PC-9 (cell line): ENCODE measurements around the gene CTDSP2. TPM values are rescaled to one million over a fixed set of nuclear protein-coding genes. Genes with fewer than 3 reads are reported as not detected.

Source experiments
- BruUV-seq: library from RNA; stranded (reverse); fragments of 400-500 nt; replicated peaks from 2 replicates; lab custom pipeline; 2021; lab: Mats Ljungman, UMichigan
- CTCF ChIA-PET: fragments of 300-600 bp; sonication (Branson Sonifier 250); formaldehyde crosslinking; loops from one replicate; lab custom pipeline; 2022; ENCODE audit warnings: antibody characterized with exemption; lab: Charles Lee
- POLR2A ChIA-PET: fragments of 300-600 bp; sonication (Branson Sonifier 250); formaldehyde crosslinking; loops from one replicate; lab custom pipeline; 2022; ENCODE audit warnings: antibody characterized with exemption; ENCODE audit not compliant: unreplicated experiment; lab: Charles Lee
- DNase-seq, 2 experiments: peaks; one replicate each; pipeline versions ENCODE4 v3.0.0 to v3.0.0-alpha.2; 2015 to 2022; ENCODE audit warnings: mixed read lengths in 1 of 2
- H2AFZ ChIP-seq: fragments of 200-600 bp; sonication (generic); 2 replicates; pipeline ENCODE4 v1.8.1; 2017; ENCODE audit warnings: antibody characterized with exemption
- H3F3A ChIP-seq: fragments of 200-600 bp; sonication (generic); 2 replicates; pipeline ENCODE4 v1.8.1; 2017; ENCODE audit warnings: antibody characterized with exemption, mild to moderate bottlenecking, low read depth; ENCODE audit not compliant: insufficient read depth
- H3K27ac ChIP-seq: fragments of 200-600 bp; sonication (generic); 2 replicates; pipeline ENCODE4 v1.6.1; 2016; ENCODE audit warnings: mixed run types
- H3K27me3 ChIP-seq: fragments of 200-600 bp; sonication (generic); 2 replicates; pipeline ENCODE4 v1.6.1; 2016; ENCODE audit warnings: low read depth, mixed run types; ENCODE audit not compliant: insufficient read depth
- H3K36me3 ChIP-seq: fragments of 200-600 bp; sonication (generic); 2 replicates; pipeline ENCODE4 v1.6.1; 2016; ENCODE audit warnings: low read depth, mixed run types
- H3K4me1 ChIP-seq: fragments of 200-600 bp; sonication (generic); replicated peaks from 2 replicates; pipeline ENCODE4 v1.6.1; 2016; ENCODE audit warnings: mixed run types; ENCODE audit not compliant: insufficient read depth
- H3K4me2 ChIP-seq: fragments of 200-600 bp; sonication (generic); 2 replicates; pipeline ENCODE4 v1.6.1; 2017; ENCODE audit warnings: mixed run types
- H3K4me3 ChIP-seq: fragments of 200-600 bp; sonication (generic); 2 replicates; pipeline ENCODE4 v1.6.1; 2016; ENCODE audit warnings: mixed run types
- H3K79me2 ChIP-seq: fragments of 200-600 bp; sonication (generic); 2 replicates; pipeline ENCODE4 v1.6.1; 2017; ENCODE audit warnings: low read depth, mixed run types
- H3K9me2 ChIP-seq: fragments of 200-600 bp; sonication (generic); 2 replicates; pipeline ENCODE4 v1.8.1; 2017; ENCODE audit warnings: mild to moderate bottlenecking; ENCODE audit not compliant: insufficient read depth
- H3K9me3 ChIP-seq: fragments of 200-600 bp; sonication (generic); 2 replicates; pipeline ENCODE4 v1.8.1; 2016; ENCODE audit warnings: low read depth; ENCODE audit not compliant: insufficient read depth
- H4K20me1 ChIP-seq: fragments of 200-600 bp; sonication (generic); 2 replicates; pipeline ENCODE4 v1.8.1; 2017; ENCODE audit not compliant: insufficient read depth
- EZH2 ChIP-seq: fragments of 200-600 bp; sonication (generic); IDR thresholded peaks from 2 replicates; pipeline ENCODE4 v1.8.0; 2017; ENCODE audit warnings: antibody characterized with exemption, low read depth
- intact Hi-C: fragments of 100-400 bp; cut with micrococcal nuclease; formaldehyde crosslinking; loops from one replicate; pipeline ENCODE4 v1.10.0; 2022; ENCODE audit not compliant: unreplicated experiment
- total RNA-seq: library from RNA; stranded (reverse); gene quantifications from 2 replicates; pipeline ENCODE4 v1.2.3, GENCODE V29; 2021
- TF ChIP-seq, protein P1 (sequence below): fragments of 200-600 bp; sonication (generic); conservative IDR thresholded peaks from 2 replicates; pipeline ENCODE4 v1.6.1; 2017; ENCODE audit warnings: mixed run types, antibody characterized with exemption, mild to moderate bottlenecking, moderate library complexity

Gene CTDSP2
- total RNA-seq, 1 experiment from 2014 or later: 102 TPM

DNA sequence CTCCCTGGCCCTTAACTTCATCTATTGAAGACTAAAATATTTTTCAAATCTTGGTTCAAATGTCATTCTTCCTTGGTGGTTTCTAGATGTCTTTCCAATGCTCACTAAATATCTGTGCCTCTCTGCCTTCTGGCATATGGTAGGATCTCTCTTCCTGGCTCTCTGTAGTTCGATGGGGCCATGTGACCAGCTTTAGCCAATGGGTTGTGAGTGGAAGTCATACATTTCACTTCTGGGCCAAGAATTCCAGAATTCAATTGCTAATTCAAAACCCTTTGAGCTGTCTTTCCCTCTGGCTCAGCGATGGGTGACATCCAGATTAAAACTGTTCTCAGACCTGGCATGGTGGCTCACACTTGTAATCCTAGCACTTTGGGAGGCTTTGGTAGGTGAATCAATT lies 25.8 kb upstream of the CTDSP2 start:
- Histone ChIP-seq H3K9me3 (no peaks in the 10 kb centered on the region), H2AFZ (no peak overlapping the region), H3K27ac (no peak overlapping the region), H3K79me2 (no peaks in the 10 kb centered on the region), H3F3A (no peaks in the 10 kb centered on the region), H3K9me2 (no peaks in the 10 kb centered on the region), H3K4me2 (no peak overlapping the region), H4K20me1 (no peaks in the 10 kb centered on the region), H3K36me3 (no peaks in the 10 kb centered on the region), H3K4me3 (no peak overlapping the region), H3K27me3 (no peaks in the 10 kb centered on the region), H3K4me1 (no peaks in the 10 kb centered on the region; the same call in 1 of the 2 replicates)
- TF ChIP-seq EZH2: no peak
- TF ChIP-seq, protein P1, sequence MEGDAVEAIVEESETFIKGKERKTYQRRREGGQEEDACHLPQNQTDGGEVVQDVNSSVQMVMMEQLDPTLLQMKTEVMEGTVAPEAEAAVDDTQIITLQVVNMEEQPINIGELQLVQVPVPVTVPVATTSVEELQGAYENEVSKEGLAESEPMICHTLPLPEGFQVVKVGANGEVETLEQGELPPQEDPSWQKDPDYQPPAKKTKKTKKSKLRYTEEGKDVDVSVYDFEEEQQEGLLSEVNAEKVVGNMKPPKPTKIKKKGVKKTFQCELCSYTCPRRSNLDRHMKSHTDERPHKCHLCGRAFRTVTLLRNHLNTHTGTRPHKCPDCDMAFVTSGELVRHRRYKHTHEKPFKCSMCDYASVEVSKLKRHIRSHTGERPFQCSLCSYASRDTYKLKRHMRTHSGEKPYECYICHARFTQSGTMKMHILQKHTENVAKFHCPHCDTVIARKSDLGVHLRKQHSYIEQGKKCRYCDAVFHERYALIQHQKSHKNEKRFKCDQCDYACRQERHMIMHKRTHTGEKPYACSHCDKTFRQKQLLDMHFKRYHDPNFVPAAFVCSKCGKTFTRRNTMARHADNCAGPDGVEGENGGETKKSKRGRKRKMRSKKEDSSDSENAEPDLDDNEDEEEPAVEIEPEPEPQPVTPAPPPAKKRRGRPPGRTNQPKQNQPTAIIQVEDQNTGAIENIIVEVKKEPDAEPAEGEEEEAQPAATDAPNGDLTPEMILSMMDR: no peak
- DNase-seq: no peak
- intact Hi-C loops: no loop called here
- no TSS peak for BruUV-seq
- POLR2A ChIA-PET: no interaction called here
- CTCF ChIA-PET: no interaction called here

DNA sequence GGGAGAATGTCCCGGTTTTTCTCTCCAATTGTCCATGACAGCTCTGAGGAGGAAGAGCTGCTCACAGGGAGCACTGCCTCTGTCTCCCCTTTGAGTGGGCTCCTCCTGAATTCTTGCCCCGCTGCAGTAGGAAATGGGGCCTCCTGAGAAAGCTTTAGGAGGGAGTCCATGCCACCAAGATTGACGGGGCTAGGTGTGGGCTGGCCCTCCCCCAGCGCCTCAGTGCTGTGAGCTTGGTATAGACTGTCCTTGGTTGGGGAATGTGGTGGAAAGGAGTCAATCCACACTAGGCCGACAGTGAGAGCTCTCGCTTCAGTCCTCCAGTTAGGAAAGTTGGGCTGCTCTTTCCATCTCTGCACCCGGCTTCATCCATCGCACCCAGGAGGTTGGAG lies 23.4 kb upstream of the CTDSP2 start:
- H3F3A ChIP-seq: 0 out of 2 replicates have a peak, but pooled peaks cover 4% of the 10 kb centered on the region
- H3K4me2 ChIP-seq: no peak overlapping the region
- no TSS peak for BruUV-seq
- no peaks in the 10 kb centered on the region for H3K9me3 ChIP-seq
- no peaks in the 10 kb centered on the region for H3K79me2 ChIP-seq
- ChIA-PET POLR2A (no interaction called here), CTCF (interaction anchor here (0.9 kb wide), 1 partner anchor 36 kb away, joined by 5 read pairs; no protein-coding TSS in a partner anchor)
- H2AFZ ChIP-seq: no peak overlapping the region
- no peaks in the 10 kb centered on the region for H3K27me3 ChIP-seq
- no peaks in the 10 kb centered on the region for H3K36me3 ChIP-seq
- H3K27ac ChIP-seq: no peak overlapping the region
- TF ChIP-seq, protein P1: no peak
- TF ChIP-seq EZH2: no peak
- no peaks in the 10 kb centered on the region for H4K20me1 ChIP-seq
- H3K4me1 ChIP-seq: peaks cover 6% of the 10 kb centered on the region; the same call in 1 of the 2 replicates
- H3K9me2 ChIP-seq: no peaks in the 10 kb centered on the region
- H3K4me3 ChIP-seq: no peak overlapping the region
- intact Hi-C loops: no loop called here
- no peak for DNase-seq

DNA sequence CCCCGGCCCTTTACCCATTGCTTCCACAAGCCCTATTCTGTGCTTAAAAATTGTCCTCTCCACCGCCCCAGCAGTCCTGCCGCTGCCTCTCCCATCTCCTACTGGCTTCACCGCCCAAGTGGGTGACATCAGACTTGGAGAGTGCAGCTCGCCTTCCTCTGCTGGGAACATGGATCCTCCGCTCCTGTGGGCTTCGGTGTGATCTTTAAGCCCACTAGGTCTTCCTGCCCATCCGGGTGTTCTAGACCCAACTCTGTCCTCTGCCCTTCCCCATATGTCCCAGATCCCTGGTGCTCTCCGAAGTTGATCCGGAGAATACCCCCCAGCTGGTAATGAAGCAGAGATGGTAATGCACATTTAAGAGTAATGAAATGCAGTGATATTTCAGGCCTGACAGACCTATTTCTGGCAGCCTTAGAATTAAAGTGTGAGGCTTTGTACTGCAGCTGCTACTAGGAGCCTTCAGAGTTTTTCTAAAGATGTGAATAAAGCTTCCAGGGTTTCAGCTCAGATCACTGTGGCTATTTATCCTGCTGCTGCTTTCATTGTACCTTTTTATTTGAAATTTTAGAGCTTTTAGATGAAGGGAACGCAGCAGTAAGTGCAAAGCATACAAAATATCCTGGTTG lies 22.9 kb upstream of the CTDSP2 start:
- Histone ChIP-seq H3K4me2 (no peak overlapping the region), H3F3A (peaks cover 9% of the 10 kb centered on the region; the same call in 1 of the 2 replicates), H3K4me3 (no peak overlapping the region), H3K4me1 (peaks cover 10% of the 10 kb centered on the region), H4K20me1 (no peaks in the 10 kb centered on the region), H2AFZ (no peak overlapping the region), H3K27me3 (no peaks in the 10 kb centered on the region), H3K27ac (no peak overlapping the region), H3K79me2 (no peaks in the 10 kb centered on the region), H3K9me2 (no peaks in the 10 kb centered on the region), H3K9me3 (no peaks in the 10 kb centered on the region), H3K36me3 (no peaks in the 10 kb centered on the region)
- no peak for DNase-seq
- TF ChIP-seq, protein P1: no peak
- no peak for TF ChIP-seq EZH2
- intact Hi-C loops: no loop called here
- no TSS peak for BruUV-seq
- ChIA-PET CTCF (interaction anchor here (0.9 kb wide), 1 partner anchor 36 kb away, joined by 5 read pairs; no protein-coding TSS in a partner anchor), POLR2A (no interaction called here)
